A673 (cell line): ENCODE data around the gene SCGB1A1. TPM values are rescaled to one million over a fixed set of nuclear protein-coding genes. Genes with fewer than 3 reads are reported as not detected.

ENCODE experiments used
- BruUV-seq: library from RNA; stranded (reverse); fragments of 400-500 nt; replicated peaks from 2 replicates; lab custom pipeline; 2021; lab: Mats Ljungman, UMichigan
- CTCF ChIA-PET: fragments of 300-600 bp; sonication (Branson Sonifier 250); formaldehyde crosslinking; loops from one replicate; lab custom pipeline; 2022; ENCODE audit warnings: antibody characterized with exemption; lab: Charles Lee
- POLR2A ChIA-PET: fragments of 300-600 bp; sonication (Branson Sonifier 250); formaldehyde crosslinking; loops from one replicate; lab custom pipeline; 2022; ENCODE audit warnings: antibody characterized with exemption; ENCODE audit not compliant: low non-redundant PET; lab: Charles Lee
- DNase-seq: peaks from one replicate; pipeline ENCODE4 v3.0.0-alpha.2; 2015; ENCODE audit warnings: low spot score
- H3K27ac ChIP-seq: fragments of 200-600 bp; sonication (generic); 2 replicates; pipeline ENCODE4 v1.5.1; 2016; ENCODE audit warnings: mixed run types, low read depth, mild to moderate bottlenecking, mixed read lengths, antibody characterized with exemption, low read length; ENCODE audit not compliant: poor library complexity, severe bottlenecking
- H3K27me3 ChIP-seq: fragments of 200-600 bp; sonication (generic); replicated peaks from 2 replicates; pipeline ENCODE4 v1.6.1; 2017; ENCODE audit warnings: mixed run types, low read depth, mild to moderate bottlenecking, mixed read lengths, antibody characterized with exemption, low read length; ENCODE audit not compliant: insufficient read depth, poor library complexity
- H3K36me3 ChIP-seq: fragments of 200-600 bp; sonication (generic); 2 replicates; pipeline ENCODE4 v1.6.1; 2016; ENCODE audit warnings: mixed run types, mild to moderate bottlenecking, mixed read lengths, antibody characterized with exemption, low read length; ENCODE audit not compliant: insufficient read depth, poor library complexity, severe bottlenecking
- H3K4me1 ChIP-seq: fragments of 200-600 bp; sonication (generic); 2 replicates; pipeline ENCODE4 v1.6.1; 2017; ENCODE audit warnings: mixed run types, mild to moderate bottlenecking, mixed read lengths, antibody characterized with exemption, low read length; ENCODE audit not compliant: insufficient read depth, poor library complexity, severe bottlenecking
- H3K4me3 ChIP-seq: fragments of 200-600 bp; sonication (generic); 2 replicates; pipeline ENCODE4 v1.5.1; 2016; ENCODE audit warnings: low read depth, mixed run types, mild to moderate bottlenecking, mixed read lengths, low read length; ENCODE audit not compliant: poor library complexity, severe bottlenecking
- H3K9me3 ChIP-seq: fragments of 200-600 bp; sonication (generic); 2 replicates; pipeline ENCODE4 v1.6.1; 2016; ENCODE audit warnings: mixed run types, low read depth, mild to moderate bottlenecking, mixed read lengths, antibody characterized with exemption, low read length; ENCODE audit not compliant: poor library complexity, severe bottlenecking
- CTCF ChIP-seq: fragments of 300-800, 200-600 bp; sonication (generic); conservative IDR thresholded peaks from 2 replicates; pipeline ENCODE4 v1.5.1; 2017; ENCODE audit warnings: low read depth, mild to moderate bottlenecking, antibody characterized with exemption, low read length, moderate library complexity, mixed read lengths
- EZH2 ChIP-seq: fragments of 200-600 bp; sonication (generic); IDR thresholded peaks from 2 replicates; pipeline ENCODE4 v1.6.1; 2017; ENCODE audit warnings: borderline replicate concordance, low read depth, mild to moderate bottlenecking, mixed read lengths, antibody characterized with exemption, low read length; ENCODE audit not compliant: poor library complexity, severe bottlenecking
- intact Hi-C: fragments of 100-400 bp; cut with micrococcal nuclease; formaldehyde crosslinking; loops from one replicate; pipeline ENCODE4 v1.10.0; 2022; ENCODE audit not compliant: unreplicated experiment
- total RNA-seq: library from RNA; stranded (reverse); gene quantifications from 2 replicates; pipeline ENCODE4 v1.2.3, GENCODE V29; 2021

SCGB1A1 gene
- total RNA-seq, 1 experiment from 2014 or later = not detected

DNA sequence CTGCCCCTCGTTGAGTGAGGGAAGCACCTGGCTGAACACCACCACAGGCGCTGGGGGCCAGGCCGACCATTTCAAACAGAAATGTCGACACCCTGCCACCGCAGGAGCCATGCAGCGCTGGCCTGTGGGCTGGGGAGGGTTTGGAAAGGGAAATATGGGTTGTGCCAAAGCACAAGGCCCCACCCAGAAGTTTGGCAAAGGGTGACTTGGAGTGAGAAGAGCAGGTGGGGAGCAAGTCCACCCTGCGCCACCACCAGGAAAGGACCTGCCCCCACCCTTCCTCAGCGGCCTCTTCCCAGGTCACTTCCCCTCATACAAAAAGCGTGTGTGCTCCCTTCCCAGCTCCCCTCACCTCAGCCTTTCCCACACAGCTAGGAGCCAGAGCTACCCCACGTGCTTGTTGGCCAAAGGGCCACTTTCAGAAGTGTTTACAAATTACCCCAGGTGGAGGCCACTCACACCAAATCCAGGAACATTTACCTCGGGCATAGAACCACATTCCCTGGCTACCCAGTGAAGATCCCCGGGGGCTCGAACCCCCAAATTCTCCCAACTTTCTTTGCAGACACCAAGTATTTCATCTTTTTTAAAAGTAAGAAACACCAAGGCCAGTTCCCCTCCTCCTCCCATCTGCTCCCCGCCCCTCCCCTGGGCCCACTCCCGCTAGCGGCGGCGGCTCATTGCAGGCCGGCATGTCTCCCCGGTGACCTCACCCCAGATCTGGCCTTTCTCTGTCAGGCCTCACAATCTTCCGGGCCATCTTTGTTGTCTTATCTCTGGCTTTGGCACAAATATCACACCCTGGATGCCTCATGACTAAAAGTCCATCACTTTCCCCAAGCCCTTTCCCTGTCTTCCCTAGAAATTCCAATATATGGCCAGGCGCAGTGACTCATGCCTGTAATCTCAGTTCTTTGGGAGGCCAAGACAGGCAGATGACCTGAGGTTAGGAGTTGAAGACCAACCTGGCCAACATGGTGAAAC, 20.5 kb upstream of the SCGB1A1 start:
- Histone ChIP-seq H3K27ac (no peak overlapping the region), H3K36me3 (no peaks in the 10 kb centered on the region), H3K9me3 (no peaks in the 10 kb centered on the region), H3K4me1 (no peaks in the 10 kb centered on the region), H3K4me3 (no peak overlapping the region), H3K27me3 (no peaks in the 10 kb centered on the region)
- ChIA-PET POLR2A (no interaction called here), CTCF (no interaction called here)
- no TSS peak for BruUV-seq
- TF ChIP-seq CTCF (no peak), EZH2 (no peak)
- intact Hi-C loops = loop anchor here (5.0 to 10.0 kb wide), 3 partner anchors 146 to 626 kb away; partner anchors contain the start of genes AHNAK, BSCL2 and GNG3
- no peak for DNase-seq

DNA sequence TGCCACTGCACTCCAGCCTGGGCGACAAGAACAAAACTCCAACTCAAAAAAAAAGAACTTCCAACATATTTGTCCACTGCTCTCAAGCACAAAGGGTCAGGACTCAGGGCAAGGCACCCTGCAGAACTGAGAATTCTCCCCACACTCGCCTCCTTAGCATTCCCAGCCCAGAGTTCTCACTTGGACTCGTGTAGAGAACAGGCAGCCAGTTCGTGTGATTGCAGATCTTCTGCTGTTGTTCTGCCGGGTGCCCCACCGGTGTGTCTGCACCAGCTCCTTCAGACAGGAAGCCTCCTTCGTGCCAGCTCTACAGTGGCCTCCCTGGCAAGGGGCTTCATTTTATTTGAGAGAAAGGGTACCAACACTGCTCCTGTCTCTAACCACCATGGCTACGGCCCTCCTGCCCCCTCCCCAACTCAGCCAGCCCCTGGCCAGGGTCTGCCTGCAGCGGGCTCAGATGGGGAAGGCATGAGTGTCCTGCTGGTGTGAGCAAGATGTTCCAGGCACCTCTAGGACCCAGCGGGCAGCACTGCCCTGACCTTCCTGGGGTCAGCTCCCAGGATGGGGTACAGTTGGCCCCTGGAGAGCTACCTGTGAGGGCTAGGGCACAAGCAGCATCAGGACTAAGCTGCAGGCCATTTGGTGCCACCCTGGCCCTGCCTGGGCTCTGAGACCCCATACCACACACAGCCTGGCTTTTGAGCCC, 19.5 kb upstream of the SCGB1A1 start:
- no peak overlapping the region for H3K27ac ChIP-seq
- no peak for DNase-seq
- intact Hi-C loops = loop anchor here (5.0 to 10.0 kb wide), 3 partner anchors 145 to 625 kb away; partner anchors contain the start of genes AHNAK, BSCL2 and GNG3
- no peak overlapping the region for H3K4me3 ChIP-seq
- H3K9me3 ChIP-seq = no peaks in the 10 kb centered on the region
- CTCF ChIA-PET = no interaction called here
- H3K36me3 ChIP-seq = no peaks in the 10 kb centered on the region
- TF ChIP-seq EZH2 (no peak), CTCF (no peak)
- H3K4me1 ChIP-seq = no peaks in the 10 kb centered on the region
- POLR2A ChIA-PET = no interaction called here
- H3K27me3 ChIP-seq = no peaks in the 10 kb centered on the region
- BruUV-seq = no TSS peak

GRCh38 chr11:62399878-62400266, 19.0 kb upstream of the SCGB1A1 start:
- Histone ChIP-seq H3K4me3 (no peak overlapping the region), H3K9me3 (no peaks in the 10 kb centered on the region), H3K27ac (no peak overlapping the region), H3K27me3 (no peaks in the 10 kb centered on the region), H3K4me1 (no peaks in the 10 kb centered on the region), H3K36me3 (no peaks in the 10 kb centered on the region)
- TF ChIP-seq EZH2 = no peak
- no peak for TF ChIP-seq CTCF
- intact Hi-C loops = loop anchor here (5.0 to 10.0 kb wide), 3 partner anchors 145 to 625 kb away; partner anchors contain the start of genes AHNAK, BSCL2 and GNG3
- no TSS peak for BruUV-seq
- no peak for DNase-seq
- ChIA-PET POLR2A (no interaction called here), CTCF (no interaction called here)
